ENCODE results near the gene EVC. TPM values are rescaled to one million over a fixed set of nuclear protein-coding genes. Genes with fewer than 3 reads are reported as not detected.

Gene EVC
- total RNA-seq, 1 donor, result 69.1 TPM

- no peak overlapping the region for H2AFZ ChIP-seq (ENCODE audit: low read length)
- no peak overlapping the region for H3K27ac ChIP-seq (ENCODE audit: low read depth, low read length)
- TF ChIP-seq, protein P1, sequence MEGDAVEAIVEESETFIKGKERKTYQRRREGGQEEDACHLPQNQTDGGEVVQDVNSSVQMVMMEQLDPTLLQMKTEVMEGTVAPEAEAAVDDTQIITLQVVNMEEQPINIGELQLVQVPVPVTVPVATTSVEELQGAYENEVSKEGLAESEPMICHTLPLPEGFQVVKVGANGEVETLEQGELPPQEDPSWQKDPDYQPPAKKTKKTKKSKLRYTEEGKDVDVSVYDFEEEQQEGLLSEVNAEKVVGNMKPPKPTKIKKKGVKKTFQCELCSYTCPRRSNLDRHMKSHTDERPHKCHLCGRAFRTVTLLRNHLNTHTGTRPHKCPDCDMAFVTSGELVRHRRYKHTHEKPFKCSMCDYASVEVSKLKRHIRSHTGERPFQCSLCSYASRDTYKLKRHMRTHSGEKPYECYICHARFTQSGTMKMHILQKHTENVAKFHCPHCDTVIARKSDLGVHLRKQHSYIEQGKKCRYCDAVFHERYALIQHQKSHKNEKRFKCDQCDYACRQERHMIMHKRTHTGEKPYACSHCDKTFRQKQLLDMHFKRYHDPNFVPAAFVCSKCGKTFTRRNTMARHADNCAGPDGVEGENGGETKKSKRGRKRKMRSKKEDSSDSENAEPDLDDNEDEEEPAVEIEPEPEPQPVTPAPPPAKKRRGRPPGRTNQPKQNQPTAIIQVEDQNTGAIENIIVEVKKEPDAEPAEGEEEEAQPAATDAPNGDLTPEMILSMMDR (IDR thresholded peaks at IDR 0.05; ENCODE audit: extremely low read depth, low read depth, low read length), result no peak
- no peak for DNase-seq (ENCODE audit: insufficient read length, low spot score, missing footprints)
- H3K9me3 ChIP-seq (ENCODE audit: low read depth, low read length), result no peaks in the 10 kb centered on the region
- H3K4me1 ChIP-seq (ENCODE audit: insufficient read depth, low read length), result no peaks in the 10 kb centered on the region
- no peaks in the 10 kb centered on the region for H3K79me2 ChIP-seq (ENCODE audit: insufficient read depth, low read length)
- H3K4me2 ChIP-seq (ENCODE audit: insufficient read depth, low read length), result no peak overlapping the region
- no peaks in the 10 kb centered on the region for H3K36me3 ChIP-seq (ENCODE audit: insufficient read depth, low read length)
- H3K4me3 ChIP-seq (ENCODE audit: insufficient read depth, low read length), result no peak overlapping the region
- peaks cover 12% of the 10 kb centered on the region for H3K27me3 ChIP-seq (ENCODE audit: insufficient read depth, low read length)
- no peaks in the 10 kb centered on the region for H4K20me1 ChIP-seq (ENCODE audit: insufficient read depth, low read length)
Measured at GRCh38 chr4:5858020-5858769, 147.2 kb downstream of the EVC start.

GRCh38 chr4:5863461-5864113, 152.6 kb downstream of the EVC start:
- Histone ChIP-seq H4K20me1 (ENCODE audit: insufficient read depth, low read length) (no peaks in the 10 kb centered on the region), H3K27ac (ENCODE audit: low read depth, low read length) (no peak overlapping the region), H2AFZ (ENCODE audit: low read length) (no peak overlapping the region), H3K4me3 (ENCODE audit: insufficient read depth, low read length) (no peak overlapping the region), H3K36me3 (ENCODE audit: insufficient read depth, low read length) (no peaks in the 10 kb centered on the region), H3K9me3 (ENCODE audit: low read depth, low read length) (no peaks in the 10 kb centered on the region), H3K27me3 (ENCODE audit: insufficient read depth, low read length) (peaks cover 13% of the 10 kb centered on the region), H3K4me2 (ENCODE audit: insufficient read depth, low read length) (peak overlapping the region; percentile 34), H3K4me1 (ENCODE audit: insufficient read depth, low read length) (peaks cover 7% of the 10 kb centered on the region), H3K79me2 (ENCODE audit: insufficient read depth, low read length) (no peaks in the 10 kb centered on the region)
- TF ChIP-seq, protein P1 (IDR thresholded peaks at IDR 0.05; ENCODE audit: extremely low read depth, low read depth, low read length), result no peak
- peak; percentile 94 for DNase-seq (ENCODE audit: insufficient read length, low spot score, missing footprints)

Other genes starting within 250 kb of the EVC start
- 17.4 and 19.2 TPM in 2 replicates for gene EVC2, start 2.6 kb upstream of the EVC start, total RNA-seq
- under 0.01 TPM in 2 replicates for gene CRMP1, start 181.9 kb downstream of the EVC start, total RNA-seq